HG03442 (cell line): ENCODE results near the gene SUCLA2.
A peak's percentile ranks its signal among the peaks of the same experiment; 100 is the strongest.
"Not testable (repeated sequence)": the region's sequence is repeated elsewhere in the genome, so short reads cannot be mapped to it uniquely, and the experiment has no call there.

Experiments used
- ATAC-seq: cut with Tn5 transposase; IDR thresholded peaks from one replicate; pipeline ENCODE4 v1.9.1; 2021; ENCODE audit warnings: mild to moderate bottlenecking, moderate library complexity; ENCODE audit not compliant: unreplicated experiment

SUCLA2 gene

DNA sequence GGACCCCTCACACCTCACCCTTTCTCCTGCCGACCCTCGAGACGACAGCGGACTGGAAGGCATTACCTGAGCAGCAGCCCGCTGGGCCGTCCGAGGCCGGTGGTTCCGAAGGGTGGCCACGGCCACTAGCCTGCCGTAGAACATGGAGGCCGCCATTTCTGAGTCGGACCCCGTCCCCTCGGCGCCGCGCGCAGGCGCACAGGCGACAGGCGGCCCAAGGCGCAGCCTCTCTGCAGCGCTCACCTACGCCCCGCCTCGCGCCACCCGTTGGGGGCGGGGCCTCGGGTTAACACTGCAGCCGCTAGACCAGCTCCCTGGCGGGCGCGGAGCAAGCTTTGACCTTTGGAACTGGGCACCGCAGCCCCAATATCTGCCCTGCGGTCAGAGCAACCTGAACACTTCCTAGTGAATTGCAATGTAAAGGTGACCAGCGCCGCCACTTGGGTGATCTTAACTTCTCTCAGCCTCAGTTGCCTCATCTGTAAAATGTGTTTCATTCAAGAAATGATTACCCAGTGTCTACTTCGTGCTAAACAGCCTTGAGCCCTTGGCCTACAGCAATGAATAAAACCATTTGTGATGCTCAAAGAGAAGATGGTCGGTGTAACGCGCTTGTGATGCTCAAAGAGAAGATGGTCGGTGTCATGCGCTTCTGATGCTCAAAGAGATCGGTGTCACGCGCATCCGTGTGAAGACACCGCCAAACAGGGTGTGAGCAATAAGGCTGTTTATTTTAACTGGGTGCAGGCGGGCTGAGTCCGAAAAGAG, at the start of gene SUCLA2:
TSS of gene SUCLA2 (minus strand) at position 160 of the 768 bp plus-strand sequence. CDS start at position 156, 4 bp downstream.
- ATAC-seq: peak; percentile 99

DNA sequence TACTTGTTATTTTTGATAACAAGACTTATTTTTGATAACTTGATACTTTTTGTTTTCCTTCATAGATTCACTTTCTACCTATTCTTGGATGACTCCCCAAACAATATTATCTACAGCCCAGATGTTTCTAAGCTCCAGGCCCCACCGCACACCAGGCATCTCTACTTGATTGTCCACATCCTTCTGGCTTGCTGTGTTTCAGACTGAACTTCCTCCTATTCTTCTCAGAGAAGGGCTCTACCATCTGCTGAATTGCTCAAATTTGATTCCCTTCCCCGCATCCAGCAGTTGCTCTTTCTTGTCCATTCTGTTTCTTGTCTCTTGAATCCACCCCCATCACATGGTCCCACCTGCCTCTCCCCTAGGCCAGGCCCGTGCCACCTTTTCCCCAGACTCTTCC, 49.5 kb upstream of the SUCLA2 start:
- ATAC-seq: no peak

DNA sequence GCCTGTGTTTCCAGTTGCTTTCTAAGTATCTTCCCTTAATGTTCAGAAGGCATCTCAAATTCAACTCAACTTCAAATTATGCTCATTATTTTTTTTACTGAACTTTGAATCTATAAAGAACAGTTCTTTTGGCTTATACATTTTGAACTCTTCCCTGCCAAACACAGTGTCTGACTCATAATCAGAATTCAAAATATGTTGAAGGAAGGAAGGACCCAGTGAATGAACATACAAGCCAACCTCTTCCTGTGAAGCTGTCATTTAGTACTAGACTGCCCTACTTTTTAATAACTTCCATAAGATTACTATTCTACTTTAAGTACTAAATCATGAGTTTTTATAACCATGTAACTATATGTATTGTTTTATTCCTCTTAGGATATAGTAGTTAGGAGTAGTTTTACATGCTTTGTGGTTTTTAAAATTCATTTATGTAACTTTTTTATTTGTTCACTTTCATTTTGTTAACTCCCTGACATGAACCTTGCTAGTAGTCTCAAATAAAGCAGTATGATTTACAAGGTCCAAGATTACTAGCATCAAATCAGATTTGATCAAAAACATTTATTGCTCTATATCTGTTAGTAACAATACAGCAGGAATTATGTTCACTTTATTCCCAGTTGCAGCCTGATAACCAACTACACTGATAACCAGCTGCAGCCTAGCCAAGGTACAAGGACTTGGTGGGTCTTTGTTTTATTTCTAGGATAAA, 42.9 kb upstream of the SUCLA2 start:
- peak; percentile 40 for ATAC-seq

DNA sequence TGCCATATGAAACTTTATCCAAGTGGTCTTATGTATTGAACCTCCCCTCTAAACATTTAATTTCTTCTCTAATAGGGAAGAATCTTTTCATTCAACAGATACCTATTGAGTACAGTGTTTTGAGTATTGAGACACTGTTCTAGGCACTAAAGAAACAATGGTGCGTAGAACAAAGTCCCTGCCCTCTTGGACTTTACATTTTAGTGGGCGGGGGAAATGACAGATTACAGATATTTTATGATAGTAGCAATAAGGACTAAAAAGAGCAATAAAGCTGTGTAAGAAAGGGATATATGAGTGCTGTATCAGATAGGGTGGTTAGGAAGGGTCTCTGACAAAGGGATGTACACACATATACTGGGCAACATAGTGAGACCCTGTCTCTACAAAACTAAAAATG, 41.8 kb upstream of the SUCLA2 start:
- ATAC-seq: no peak

DNA sequence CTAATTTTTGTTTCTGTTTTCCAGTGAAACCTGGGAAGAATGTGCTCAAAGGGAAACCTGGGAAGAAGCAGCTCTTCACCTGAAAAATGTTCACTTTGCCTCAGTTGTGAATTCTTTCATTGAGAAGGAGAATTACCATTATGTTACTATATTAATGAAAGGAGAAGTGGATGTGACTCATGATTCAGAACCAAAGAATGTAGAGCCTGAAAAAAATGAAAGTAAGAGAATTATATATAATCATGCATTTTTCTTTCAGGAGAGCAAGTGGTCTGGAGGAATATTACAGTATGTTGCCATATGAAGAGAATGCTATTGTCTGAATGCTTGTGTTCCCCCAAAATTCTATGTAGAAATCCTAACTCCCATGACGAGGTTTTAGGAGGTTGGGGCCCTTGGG, 39.8 kb upstream of the SUCLA2 start:
- ATAC-seq: no peak

DNA sequence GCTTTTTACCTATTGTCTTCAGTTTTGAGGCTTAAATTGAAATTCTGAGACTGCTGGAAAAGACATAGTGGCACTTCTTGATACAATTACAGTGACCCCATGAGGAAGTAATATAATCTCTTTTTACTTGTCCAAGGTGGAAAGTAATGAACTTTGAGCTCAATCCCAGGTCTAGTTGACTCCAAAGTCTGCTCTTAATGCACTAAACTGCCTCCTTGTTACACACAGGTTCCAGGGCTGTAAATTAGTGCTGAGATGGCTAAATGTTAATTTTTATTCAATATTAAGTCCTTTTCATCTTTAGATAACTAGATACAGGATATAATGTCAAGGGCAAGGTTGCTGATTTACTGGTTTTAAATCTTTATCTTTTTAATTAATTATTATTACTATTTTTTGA, 39.0 kb upstream of the SUCLA2 start:
- ATAC-seq: no peak

DNA sequence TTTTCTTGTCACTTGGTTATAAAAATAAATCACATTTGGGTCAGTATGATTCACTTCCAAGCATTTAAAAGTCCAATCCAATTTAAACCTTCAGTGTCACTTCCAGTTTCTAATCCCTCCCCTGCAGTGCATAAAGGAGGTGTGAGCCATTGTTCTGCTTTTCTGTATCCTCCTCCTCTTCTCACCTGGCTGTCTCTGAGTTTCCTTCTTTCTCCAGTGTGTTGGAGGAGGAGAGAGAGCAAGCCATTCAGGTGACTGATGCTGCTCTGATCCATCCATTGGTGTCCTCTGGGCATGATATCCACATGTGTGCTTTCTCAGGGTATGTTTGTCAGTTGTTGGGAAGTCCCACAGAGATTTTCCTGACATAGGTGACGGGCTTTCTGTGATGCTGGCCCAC, 37.7 kb upstream of the SUCLA2 start:
- ATAC-seq: no peak

DNA sequence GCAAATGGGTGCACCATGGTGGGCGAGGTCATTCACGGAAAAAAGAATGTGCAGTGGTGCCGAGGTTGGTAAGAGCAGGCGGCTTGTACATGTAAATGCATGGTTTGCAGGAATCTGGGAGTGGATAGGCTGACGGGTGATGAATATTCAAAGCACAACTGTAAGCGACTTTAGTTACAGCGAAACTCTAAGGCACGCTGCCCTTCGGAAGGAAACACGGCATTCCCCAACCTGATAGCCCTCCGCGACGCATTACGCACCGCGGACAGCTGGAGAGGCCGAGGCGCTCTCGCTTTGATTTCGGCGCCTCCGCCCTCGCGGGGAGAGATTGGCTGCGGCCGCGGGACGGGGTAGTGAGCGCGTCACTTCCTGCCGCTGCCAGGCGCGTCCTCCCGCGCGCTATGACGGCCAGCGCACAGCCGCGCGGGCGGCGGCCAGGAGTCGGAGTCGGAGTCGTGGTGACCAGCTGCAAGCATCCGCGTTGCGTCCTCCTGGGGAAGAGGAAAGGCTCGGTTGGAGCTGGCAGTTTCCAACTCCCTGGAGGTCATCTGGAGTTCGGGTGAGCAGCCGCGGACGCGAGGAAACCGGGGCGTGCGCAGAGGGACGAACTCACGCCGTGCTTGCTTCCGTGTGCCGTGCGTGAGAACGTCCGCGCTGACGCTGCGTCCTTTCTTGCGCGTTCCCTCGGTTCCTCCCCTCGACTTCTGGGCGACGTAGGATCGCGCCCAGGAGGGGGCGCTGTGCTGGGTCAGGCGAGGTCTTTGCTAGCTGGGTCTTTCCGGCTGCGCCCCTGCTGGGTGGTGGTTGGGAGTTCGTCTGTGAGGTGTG, 36.5 kb upstream of the SUCLA2 start, which contains the start of gene NUDT15:
TSS of gene NUDT15 (plus strand) at position 381 of the 828 bp plus-strand sequence. CDS start at position 402, 21 bp downstream.
- peak; percentile 89 for ATAC-seq

DNA sequence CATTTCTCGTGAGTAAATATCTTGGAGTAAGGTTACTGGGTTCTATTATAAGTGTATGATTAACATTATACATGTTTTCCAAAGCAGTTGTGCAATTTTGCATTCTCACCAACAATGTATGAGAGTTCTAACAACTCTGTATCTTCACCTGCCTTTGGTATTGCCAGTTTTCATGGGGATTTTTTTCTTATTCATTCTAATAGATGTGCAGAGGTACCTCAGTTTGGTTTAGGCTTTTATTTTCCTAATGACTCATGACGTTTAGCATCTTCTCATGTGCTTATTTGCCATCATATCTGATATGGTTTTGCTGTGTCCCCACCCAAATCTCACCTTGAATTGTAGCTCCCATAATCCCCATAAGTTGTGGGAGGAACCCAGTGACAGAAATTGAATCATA, 28.8 kb upstream of the SUCLA2 start:
- no peak for ATAC-seq

DNA sequence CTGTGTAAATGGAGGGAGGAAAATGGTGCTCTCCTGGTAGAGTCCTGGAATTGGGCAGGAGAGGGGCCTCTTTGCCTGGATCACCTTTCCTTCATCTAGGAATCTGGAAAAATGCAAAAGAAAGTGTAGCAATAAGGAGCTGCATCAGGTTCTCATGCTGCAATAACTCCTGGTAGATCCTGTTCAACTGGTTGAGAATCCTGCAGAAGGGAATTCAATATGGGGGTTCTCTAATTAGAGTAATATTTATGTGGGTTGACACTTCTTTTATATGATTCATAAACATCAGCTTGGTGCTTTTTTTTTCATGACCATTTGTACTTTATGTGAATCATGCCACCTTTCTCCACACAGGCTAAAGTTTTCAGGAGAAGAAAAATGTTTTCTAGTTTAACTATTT, 27.0 kb upstream of the SUCLA2 start:
- no peak for ATAC-seq

DNA sequence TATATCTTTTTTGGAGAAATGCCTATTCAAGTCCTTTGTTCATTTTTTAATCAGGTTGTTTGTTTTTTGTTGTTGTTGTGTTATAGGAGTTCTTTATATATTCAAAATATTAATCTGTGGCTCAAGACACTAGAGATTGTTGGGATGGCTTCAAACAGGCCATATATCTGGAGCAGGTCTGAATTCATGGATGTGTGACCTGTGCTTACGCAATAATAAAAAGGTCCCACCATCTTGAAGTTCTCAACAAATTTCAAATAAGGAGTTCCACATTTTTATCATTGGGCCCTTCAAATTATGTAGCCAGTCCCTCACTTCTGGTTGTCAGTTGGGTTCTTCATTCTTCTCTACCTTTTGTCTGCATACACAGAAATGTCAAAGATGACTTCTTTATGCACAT, 18.7 kb upstream of the SUCLA2 start:
- ATAC-seq: no peak

DNA sequence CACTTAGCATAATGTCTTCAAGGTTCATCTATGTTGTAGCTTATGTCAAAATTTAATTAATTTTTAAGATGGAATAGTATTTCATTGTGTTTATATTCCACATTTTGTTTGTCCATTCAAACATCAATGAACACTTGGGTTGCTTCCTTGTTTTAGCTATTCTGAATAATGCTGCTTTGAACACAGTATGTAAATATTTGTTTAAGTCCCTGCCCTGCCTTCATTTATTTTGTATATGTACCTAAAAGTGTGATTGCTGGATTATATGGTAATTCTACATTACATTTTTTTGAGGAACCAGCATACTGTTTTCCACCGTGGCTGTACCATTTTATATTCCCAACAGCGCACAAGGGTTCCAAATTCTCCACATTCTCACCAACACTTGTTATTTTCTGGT, 17.6 kb upstream of the SUCLA2 start:
- no peak for ATAC-seq

DNA sequence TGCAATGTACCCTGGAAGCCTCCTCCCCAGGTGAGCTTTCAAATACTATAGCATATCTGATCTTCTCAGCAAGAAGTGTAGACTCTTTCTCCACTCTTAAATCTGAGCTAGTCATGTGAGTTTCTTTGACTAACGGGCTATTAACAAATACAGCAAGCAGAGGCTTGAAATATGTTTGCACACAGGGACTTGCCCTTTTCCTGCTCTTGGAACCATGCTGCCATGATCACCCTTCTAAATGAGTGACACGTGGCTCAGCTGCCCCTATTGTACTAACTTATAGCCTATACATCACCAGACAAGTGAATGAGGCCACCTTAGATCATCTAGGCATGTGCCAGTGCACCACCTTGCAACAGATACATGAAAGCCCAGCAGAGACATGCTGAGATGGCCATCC, 13.3 kb upstream of the SUCLA2 start:
- ATAC-seq: no peak

DNA sequence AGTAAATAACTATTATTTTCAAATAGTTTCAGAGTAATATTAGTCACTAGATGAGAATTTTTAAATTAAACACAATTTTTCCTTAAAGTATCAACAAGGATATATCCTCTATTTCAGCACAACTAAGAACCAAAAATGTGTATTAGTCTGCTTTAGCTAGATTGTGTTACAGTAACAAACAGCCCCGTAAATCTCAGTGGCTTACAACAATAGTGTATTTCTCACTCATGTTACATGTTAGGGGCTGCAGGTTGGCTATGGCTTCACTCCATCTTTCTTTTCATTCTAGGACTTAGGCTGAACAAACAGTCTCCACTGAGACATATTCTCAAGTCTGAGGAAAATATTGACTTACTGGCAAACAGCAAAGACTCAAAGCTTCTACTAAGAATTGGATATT, 11.6 kb upstream of the SUCLA2 start:
- no peak for ATAC-seq

DNA sequence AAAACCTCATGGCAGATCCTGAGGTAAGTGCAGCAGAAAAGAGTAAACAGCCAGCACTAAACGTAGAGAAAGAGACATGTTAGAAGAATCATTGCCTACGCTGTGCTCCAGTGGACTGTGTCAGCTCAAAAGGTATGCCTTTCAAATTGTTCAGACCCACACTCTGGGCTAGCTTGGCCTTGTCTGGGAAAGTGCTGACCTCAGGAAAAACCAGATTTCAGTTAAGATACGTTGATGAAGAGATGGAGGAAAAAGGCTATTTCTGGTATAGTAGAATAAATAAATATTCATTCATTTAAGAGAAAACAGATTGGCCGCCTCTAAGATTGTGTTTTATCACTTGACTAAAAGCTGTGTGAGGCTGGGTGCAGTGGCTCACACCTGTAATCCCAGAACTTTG, 9.6 kb upstream of the SUCLA2 start:
- ATAC-seq: no peak

DNA sequence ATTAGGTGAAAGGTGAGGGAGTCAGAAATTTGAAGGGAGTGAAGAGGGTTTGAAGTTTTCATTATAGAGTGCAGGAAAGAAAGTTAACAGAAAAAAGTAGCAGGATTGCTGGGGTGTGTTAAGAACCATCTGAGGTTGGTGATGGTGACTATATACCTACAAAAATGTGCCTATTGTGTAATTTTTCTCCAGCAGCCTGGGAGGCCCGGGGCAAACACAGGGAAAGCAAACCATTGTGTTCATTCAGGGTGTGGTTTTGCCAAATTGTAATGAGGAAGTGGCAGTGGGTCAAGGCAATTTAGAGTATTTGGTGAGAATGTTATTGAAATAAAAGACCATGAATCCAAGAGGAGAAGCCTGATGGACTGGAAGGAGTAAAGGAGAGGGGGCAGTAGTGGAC, 8.2 kb upstream of the SUCLA2 start:
- ATAC-seq: no peak

DNA sequence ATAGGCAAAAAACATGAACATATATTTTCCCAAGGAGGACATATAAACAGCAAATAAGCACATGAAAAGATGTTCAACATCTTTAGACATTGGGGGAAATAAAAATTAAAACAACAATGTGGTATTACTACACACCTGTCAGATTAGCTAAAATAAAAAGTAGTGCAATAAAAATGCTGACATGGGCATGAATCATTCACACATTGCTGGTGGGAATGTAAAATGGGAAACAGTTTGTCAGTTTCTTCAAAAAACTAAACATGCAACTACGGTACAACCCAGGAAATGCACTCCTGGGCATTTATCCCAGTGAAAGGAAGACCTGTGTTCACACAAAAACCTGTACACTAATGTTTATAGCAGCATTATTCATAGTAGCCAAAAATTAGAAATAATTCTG, 5.3 kb upstream of the SUCLA2 start:
- no peak for ATAC-seq

DNA sequence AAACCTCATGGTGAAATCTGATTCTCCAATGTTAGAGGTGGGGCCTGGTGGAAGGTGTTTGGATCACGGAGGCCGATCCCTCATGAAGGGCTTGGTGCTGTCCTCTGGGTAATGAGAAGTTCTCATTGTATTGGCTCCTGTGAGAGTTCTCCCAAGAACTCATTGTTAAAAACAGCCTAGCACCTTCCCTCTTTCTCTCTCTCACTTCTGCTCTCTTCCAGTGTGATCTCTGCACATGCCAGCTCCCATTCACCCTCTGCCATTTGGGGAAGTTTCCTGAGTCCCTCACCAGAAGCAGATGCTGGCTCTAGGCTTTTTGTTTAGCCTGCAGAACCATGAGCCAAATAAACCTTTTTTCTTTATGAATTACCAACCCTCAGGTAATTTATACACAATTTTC, 3.1 kb upstream of the SUCLA2 start:
- ATAC-seq: no peak

DNA sequence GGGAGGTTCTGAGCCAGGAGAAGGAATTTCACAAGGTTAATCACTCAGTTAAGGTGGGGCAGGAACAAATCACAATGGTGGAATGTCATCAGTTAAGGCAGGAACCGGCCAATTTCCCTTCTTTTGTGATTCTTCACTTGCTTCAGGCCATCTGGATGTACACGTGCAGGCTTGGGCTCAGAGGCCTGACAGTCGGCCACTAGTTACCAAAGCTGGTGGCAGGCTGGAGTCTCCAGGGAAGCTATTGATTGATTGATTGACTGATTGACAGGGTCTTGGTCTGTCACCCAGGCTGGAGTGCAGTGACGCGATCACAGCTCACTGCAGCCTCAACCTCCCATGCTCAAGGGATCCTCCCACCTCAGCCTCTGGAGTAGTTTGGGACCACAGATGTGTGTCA, 926 bp upstream of the SUCLA2 start:
- ATAC-seq: not testable (repeated sequence)

DNA sequence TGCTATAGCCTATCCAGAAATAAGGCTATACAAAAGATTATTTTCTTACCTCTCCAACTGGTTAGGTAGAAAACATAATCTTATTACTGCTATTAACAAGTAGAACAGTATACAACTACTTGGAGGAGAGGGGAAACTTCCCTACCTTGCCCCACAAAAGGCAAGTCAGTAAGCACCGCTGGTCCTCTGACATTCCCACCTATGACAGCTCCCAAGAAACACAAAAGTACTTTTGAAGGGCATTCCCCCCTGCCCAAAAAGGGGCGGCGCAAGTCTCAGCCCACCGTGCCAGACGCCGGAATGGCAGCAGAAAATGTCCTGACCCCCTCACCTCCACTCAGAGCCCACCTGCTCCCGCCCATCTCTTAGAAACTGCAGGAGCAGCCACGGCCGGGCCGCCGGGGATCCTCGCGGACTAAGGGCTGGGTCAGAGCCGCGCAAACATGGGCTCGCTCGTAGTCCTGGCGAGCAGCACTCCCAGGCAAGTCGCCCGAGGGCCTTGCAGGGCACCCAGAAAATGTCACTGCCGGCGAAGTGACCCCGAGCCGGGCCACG, 437 bp downstream of the SUCLA2 start:
- peak; percentile 34 for ATAC-seq

DNA sequence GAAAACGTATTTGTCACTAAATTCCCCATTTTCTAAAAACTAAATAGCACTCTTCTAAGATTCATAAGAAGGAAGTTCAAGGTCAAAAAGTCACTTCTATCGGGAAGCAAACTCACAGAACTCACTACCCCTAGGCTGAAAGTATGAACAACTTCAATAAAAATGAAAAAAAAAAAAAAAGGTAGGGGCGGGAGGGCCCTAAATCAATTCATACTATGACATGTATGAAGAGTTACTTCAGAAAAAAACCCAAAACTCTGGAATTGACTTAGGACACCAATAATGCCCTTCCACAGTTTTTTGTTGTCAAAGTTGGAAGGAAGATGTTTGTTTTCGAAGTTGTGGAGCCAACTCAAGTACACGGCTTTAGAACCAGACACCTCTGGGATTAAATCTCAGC, 1.1 kb downstream of the SUCLA2 start:
- no peak for ATAC-seq
